HEK293 (cell line): ENCODE results near the gene PSMA7.
A peak's percentile ranks its signal among the peaks of the same experiment; 100 is the strongest.

Source experiments
- ATF2 ChIP-seq: fragments of 450-650 bp; formaldehyde crosslinking; IDR thresholded peaks from 2 replicates; pipeline ENCODE4 v1.5.1; 2016; ENCODE audit warnings: missing biosample characterization, missing genetic modification characterization, low read depth
- BCL6B ChIP-seq: fragments of 450-650 bp; formaldehyde crosslinking; IDR thresholded peaks from 2 replicates; pipeline ENCODE4 v1.5.1; 2017; ENCODE audit warnings: missing biosample characterization, missing genetic modification characterization
- HOXA7 ChIP-seq: sonication (generic); formaldehyde crosslinking; IDR thresholded peaks from 2 replicates; pipeline ENCODE4 v1.8.1; 2022; ENCODE audit warnings: missing genetic modification reagents, borderline replicate concordance
- IKZF3 ChIP-seq: fragments of 450-650 bp; IDR thresholded peaks from 2 replicates; pipeline ENCODE4 v1.5.0; 2018; ENCODE audit warnings: missing biosample characterization, mild to moderate bottlenecking, missing genetic modification characterization, moderate library complexity
- KLF7 ChIP-seq: fragments of 450-650 bp; formaldehyde crosslinking; IDR thresholded peaks from 2 replicates; pipeline ENCODE4 v1.5.1; 2016; ENCODE audit warnings: missing biosample characterization, missing genetic modification characterization, borderline replicate concordance
- OSR2 ChIP-seq: fragments of 450-650 bp; formaldehyde crosslinking; IDR thresholded peaks from 2 replicates; pipeline ENCODE4 v1.5.1; 2016; ENCODE audit warnings: missing biosample characterization, missing genetic modification characterization
- PRDM2 ChIP-seq: fragments of 450-650 bp; formaldehyde crosslinking; IDR thresholded peaks from 2 replicates; pipeline ENCODE4 v1.5.1; 2016; ENCODE audit warnings: missing biosample characterization, missing genetic modification characterization, borderline replicate concordance
- REPIN1 ChIP-seq: fragments of 450-650 bp; formaldehyde crosslinking; IDR thresholded peaks from 2 replicates; pipeline ENCODE4 v1.5.1; 2017; ENCODE audit warnings: missing biosample characterization, missing genetic modification characterization, low read depth
- SCRT1 ChIP-seq: fragments of 450-650 bp; formaldehyde crosslinking; IDR thresholded peaks from 2 replicates; pipeline ENCODE4 v1.5.1; 2016; ENCODE audit warnings: missing biosample characterization, missing genetic modification characterization, borderline replicate concordance
- SETDB1 ChIP-seq: IDR thresholded peaks from one replicate; pipeline ENCODE4 v1.6.1; 2017; ENCODE audit warnings: mild to moderate bottlenecking, low read length, moderate library complexity, mixed read lengths; ENCODE audit not compliant: insufficient read length
- SP3 ChIP-seq: fragments of 450-650 bp; formaldehyde crosslinking; IDR thresholded peaks from 2 replicates; pipeline ENCODE4 v1.5.1; 2016; ENCODE audit warnings: missing biosample characterization, missing genetic modification characterization
- ZBTB10 ChIP-seq: fragments of 450-650 bp; formaldehyde crosslinking; IDR thresholded peaks from 2 replicates; pipeline ENCODE4 v1.5.1; 2016; ENCODE audit warnings: missing biosample characterization, missing genetic modification characterization
- ZNF138 ChIP-seq: fragments of 450-650 bp; formaldehyde crosslinking; IDR thresholded peaks from 2 replicates; pipeline ENCODE4 v1.5.1; 2016; ENCODE audit warnings: missing biosample characterization, missing genetic modification characterization, borderline replicate concordance
- ZNF16 ChIP-seq: fragments of 450-650 bp; formaldehyde crosslinking; IDR thresholded peaks from 2 replicates; pipeline ENCODE4 v1.5.1; 2016; ENCODE audit warnings: low read depth, missing biosample characterization, missing genetic modification characterization
- ZNF221 ChIP-seq: fragments of 450-650 bp; formaldehyde crosslinking; IDR thresholded peaks from 2 replicates; pipeline ENCODE4 v1.5.1; 2017; ENCODE audit warnings: missing biosample characterization, missing genetic modification characterization, borderline replicate concordance
- ZNF335 ChIP-seq: fragments of 450-650 bp; formaldehyde crosslinking; conservative IDR thresholded peaks from 2 replicates; pipeline ENCODE4 v1.5.1; 2016; ENCODE audit warnings: missing biosample characterization, missing genetic modification characterization
- ZNF341 ChIP-seq: fragments of 450-650 bp; formaldehyde crosslinking; IDR thresholded peaks from 2 replicates; pipeline ENCODE4; 2016; ENCODE audit warnings: low read depth, missing biosample characterization, missing genetic modification characterization
- ZNF510 ChIP-seq: fragments of 450-650 bp; formaldehyde crosslinking; IDR thresholded peaks from 2 replicates; pipeline ENCODE4 v1.5.1; 2018; ENCODE audit warnings: mild to moderate bottlenecking, missing genetic modification characterization, missing biosample characterization; ENCODE audit not compliant: insufficient replicate concordance
- ZNF529 ChIP-seq: fragments of 450-650 bp; formaldehyde crosslinking; IDR thresholded peaks from 2 replicates; pipeline ENCODE4 v1.5.1; 2017; ENCODE audit warnings: missing genetic modification characterization, missing biosample characterization; ENCODE audit not compliant: insufficient replicate concordance
- ZNF548 ChIP-seq: fragments of 450-650 bp; formaldehyde crosslinking; IDR thresholded peaks from 2 replicates; pipeline ENCODE4 v1.5.1; 2016; ENCODE audit warnings: missing biosample characterization, missing genetic modification characterization
- ZNF549 ChIP-seq: fragments of 450-650 bp; IDR thresholded peaks from 2 replicates; pipeline ENCODE4 v1.5.1; 2018; ENCODE audit warnings: missing biosample characterization, missing genetic modification characterization, mild to moderate bottlenecking, inconsistent platforms, moderate library complexity
- ZNF558 ChIP-seq: fragments of 450-650 bp; formaldehyde crosslinking; IDR thresholded peaks from 2 replicates; pipeline ENCODE4 v1.5.1; 2016; ENCODE audit warnings: missing biosample characterization, missing genetic modification characterization
- ZNF654 ChIP-seq: fragments of 450-650 bp; formaldehyde crosslinking; IDR thresholded peaks from 2 replicates; pipeline ENCODE4 v1.5.1; 2016; ENCODE audit warnings: low read depth, missing biosample characterization, missing genetic modification characterization
- ZNF785 ChIP-seq: fragments of 450-650 bp; formaldehyde crosslinking; IDR thresholded peaks from 2 replicates; pipeline ENCODE4 v1.5.1; 2016; ENCODE audit warnings: missing biosample characterization, missing genetic modification characterization
- ZNF837 ChIP-seq: fragments of 450-650 bp; formaldehyde crosslinking; IDR thresholded peaks from 2 replicates; pipeline ENCODE4 v1.5.1; 2016; ENCODE audit warnings: missing biosample characterization, missing genetic modification characterization
- TF ChIP-seq, protein P1 (sequence below): fragments of 450-650 bp; formaldehyde crosslinking; IDR thresholded peaks from 2 replicates; pipeline ENCODE4 v1.5.1; 2017; ENCODE audit warnings: missing biosample characterization, missing genetic modification characterization

The PSMA7 gene

DNA sequence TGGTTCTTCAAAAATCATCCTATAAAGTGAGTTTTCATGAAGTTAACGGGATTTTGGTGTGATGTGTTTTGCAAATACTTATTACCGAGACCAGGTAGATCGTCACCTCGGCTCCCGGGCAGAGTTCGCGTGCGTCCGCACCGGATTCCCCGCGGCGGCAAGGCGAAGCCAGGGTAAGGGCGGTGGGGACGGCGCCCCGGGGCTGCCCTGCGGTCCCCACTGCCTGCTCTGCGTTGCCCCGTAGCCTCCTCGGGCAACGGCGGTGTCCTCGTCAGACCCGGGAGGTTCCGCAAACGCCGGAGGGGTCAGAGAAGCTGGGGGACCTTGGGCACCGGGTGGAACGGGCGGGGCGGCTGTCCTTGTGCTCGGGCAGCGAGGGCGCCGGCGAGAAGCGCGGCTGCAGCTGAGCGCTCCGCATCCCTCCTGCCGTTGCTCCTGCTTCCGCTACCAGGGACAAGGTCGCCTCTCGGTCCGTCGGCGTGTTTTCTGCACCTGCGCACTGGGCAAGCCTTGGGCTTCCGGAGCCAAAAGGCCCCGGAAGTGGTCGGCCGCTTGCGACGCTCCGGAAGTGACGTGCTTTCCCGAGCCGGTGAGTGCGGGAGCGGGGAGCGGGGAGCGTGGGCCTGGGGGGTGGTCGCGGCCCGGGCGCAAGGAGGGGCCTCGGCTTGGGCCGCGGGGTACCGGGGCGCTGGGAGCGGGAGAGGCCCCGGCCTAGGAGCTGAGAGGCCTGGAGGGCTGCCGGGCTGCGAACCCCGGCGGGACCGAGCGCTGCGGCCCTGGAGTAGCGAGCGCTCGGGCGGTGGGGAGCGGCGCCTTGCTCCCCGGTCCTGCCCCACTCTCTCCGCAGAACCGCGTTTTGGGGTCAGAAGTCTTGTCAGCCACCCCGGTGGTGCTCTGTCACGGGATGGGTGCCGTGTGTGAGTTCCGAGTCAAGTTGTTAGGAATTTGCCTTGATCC lies 39.6 kb upstream of the PSMA7 start, which contains the start of gene MTG2 (continued):
- TF ChIP-seq PRDM2 (tag by site-specific recombination) (no peak), KLF7 (tag by site-specific recombination) (no peak), ZNF138 (tag by site-specific recombination) (no peak), ZNF548 (tag by site-specific recombination) (no peak), HOXA7 (CRISPR knock-in tag) (no peak), ZNF549 (tag by site-specific recombination) (no peak), ZNF16 (tag by site-specific recombination) (no peak), REPIN1 (tag by site-specific recombination) (no peak), ZNF837 (tag by site-specific recombination) (0 out of 2 replicates have a peak, but pooled peaks have one; percentile 44), ZNF341 (tag by site-specific recombination) (peak; percentile 69), SP3 (peak; percentile 27; the same call in 1 of the 2 replicates), ZNF529 (tag by site-specific recombination) (no peak), IKZF3 (tag by site-specific recombination) (no peak; the same call in 1 of the 2 replicates), ZNF558 (no peak), BCL6B (tag by site-specific recombination) (no peak), ZNF654 (tag by site-specific recombination) (no peak), ZBTB10 (tag by site-specific recombination) (peak; percentile 69; the same call in 1 of the 2 replicates), ZNF221 (no peak), ZNF335 (tag by site-specific recombination) (peak; percentile 94), ZNF785 (tag by site-specific recombination) (no peak), SETDB1 (no peak), OSR2 (tag by site-specific recombination) (peak; percentile 91), ZNF510 (no peak), SCRT1 (tag by site-specific recombination) (no peak), ATF2 (no peak)
- TF ChIP-seq, protein P1, sequence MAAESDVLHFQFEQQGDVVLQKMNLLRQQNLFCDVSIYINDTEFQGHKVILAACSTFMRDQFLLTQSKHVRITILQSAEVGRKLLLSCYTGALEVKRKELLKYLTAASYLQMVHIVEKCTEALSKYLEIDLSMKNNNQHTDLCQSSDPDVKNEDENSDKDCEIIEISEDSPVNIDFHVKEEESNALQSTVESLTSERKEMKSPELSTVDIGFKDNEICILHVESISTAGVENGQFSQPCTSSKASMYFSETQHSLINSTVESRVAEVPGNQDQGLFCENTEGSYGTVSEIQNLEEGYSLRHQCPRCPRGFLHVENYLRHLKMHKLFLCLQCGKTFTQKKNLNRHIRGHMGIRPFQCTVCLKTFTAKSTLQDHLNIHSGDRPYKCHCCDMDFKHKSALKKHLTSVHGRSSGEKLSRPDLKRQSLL = no peak
